Heart right ventricle (tissue), 16 donors: ENCODE data around the gene RASL10B. TPM values are rescaled to one million over a fixed set of nuclear protein-coding genes. Genes with fewer than 3 reads are reported as not detected.

Experiments used
- ATAC-seq, 8 donors: fragments of 200-7000 bp; cut with Tn5 transposase; one replicate each; pipeline ENCODE4 v1.9.1; 2020; ENCODE audit warnings: mild to moderate bottlenecking in 8 of 8, moderate library complexity in 8 of 8, moderate number of reproducible peaks in 1 of 8
- DNase-seq, 2 donors: peaks; one replicate each; pipeline ENCODE4 v3.0.0-alpha.2; 2020
- H3K27ac ChIP-seq, 10 donors: fragments of 200-600 bp; sonication (generic) in 2 of 10; one replicate each; pipeline versions ENCODE4 v1.5.0 to v1.8.0; 2020 to 2022; ENCODE audit warnings: mild to moderate bottlenecking in 3 of 10
- H3K27me3 ChIP-seq, 7 donors: fragments of 200-600 bp; one replicate each; pipeline ENCODE4 v1.8.0; 2021 to 2022; ENCODE audit warnings: mild to moderate bottlenecking in 2 of 7
- H3K36me3 ChIP-seq, 9 donors: fragments of 200-600 bp; sonication (generic) in 1 of 9; one replicate each; pipeline versions ENCODE4 v1.5.0 to v1.8.0; 2020 to 2022; ENCODE audit warnings: mild to moderate bottlenecking in 2 of 9
- H3K4me1 ChIP-seq, 9 donors: fragments of 200-600 bp; sonication (generic) in 1 of 9; one replicate each; pipeline versions ENCODE4 v1.5.0 to v1.8.0; 2020 to 2022; ENCODE audit warnings: mild to moderate bottlenecking in 4 of 9
- H3K4me3 ChIP-seq, 10 donors: fragments of 200-600 bp; sonication (generic) in 2 of 10; one replicate each; pipeline versions ENCODE4 v1.5.0 to v1.8.0; 2020 to 2022; ENCODE audit warnings: mild to moderate bottlenecking in 7 of 10, moderate library complexity in 2 of 10
- H3K9me3 ChIP-seq, 11 donors: fragments of 200-600 bp in 10 of 11; sonication (generic) in 2 of 11; one replicate each; pipeline versions ENCODE4 v1.5.0 to v1.8.0; 2013 to 2022; ENCODE audit warnings: mild to moderate bottlenecking in 2 of 11, control low read depth in 1 of 11, moderate library complexity in 1 of 11
- WGBS, 2 donors: extraction: QIAGEN DNeasy Blood & Tissue Kit; methylation state at CpG; one replicate each; pipeline ENCODE4 v1.1.7; 2013; ENCODE audit warnings: inconsistent platforms in 1 of 2; 5-methylcytosine and 5-hydroxymethylcytosine counted together
- intact Hi-C, 10 donors: fragments of 100-400 bp; cut with DNase I; formaldehyde crosslinking; loops; one replicate each; pipeline versions ENCODE4 v1.11.1 to v1.14.2; 2022
- polyA plus RNA-seq, 2 donors: library from polyadenylated mRNA; stranded (reverse); fragments of 200-250 nt; gene quantifications; one replicate each; pipeline ENCODE4 v1.2.3, GENCODE V29; 2013
- total RNA-seq, 10 donors: library from RNA; stranded (reverse); fragmentation: NEBNext Ultra II Directional in 3 of 10; extraction: Animal tissue kit (Norgen Biotek cat#: 25700) in 3 of 10; gene quantifications; one replicate each; pipeline versions ENCODE4 v1.2.1 to v1.2.4, GENCODE V29; 2021 to 2023
- TF ChIP-seq, protein P1 (sequence below), 9 donors: fragments of 200-600 bp; sonication (generic) in 2 of 9; IDR thresholded peaks; one replicate each; pipeline versions ENCODE4 v1.5.0 to v1.8.0; 2021 to 2022; ENCODE audit warnings: antibody characterized with exemption in 9 of 9, mild to moderate bottlenecking in 5 of 9, moderate library complexity in 1 of 9
- donor health status: Arrhythmogenic right ventricular cardiomyopathy.
- donor health status: ischemic (EF 13 %, LVEDD 7.1; RV severe dilation, severe dysfunction).
- donor health status: healthy with polysubstance abuse.
- donor health status: DM: no; HTN: yes; CAD: no.
- donor health status: DM: no; HTN: no; CAD: no.
- donor health status: ischemic (EF 25% LVEDD 6.9; RV normal size, moderate dysfunction).
- donor health status: ischemic (EF 25% LVEDD 5.7; RV mildly dilated, moderate dysfunction).
- donor health status: healthy.
- donor health status: DM: yes; HTN: yes; CAD: no.
- donor health status: Ischemic cardiomyopathy.
- donor health status: ischemic (EF 35%, LVEDD 5.7; RV mildly dilated, moderate dysfunction).
- donor health status: nonischemic (EF 11% LVEDD 7.7; RV severe dilation, severe dysfunction).
- donor health status: DM: yes; HTN: yes; CAD: no.
- donor health status: PGD.
- donor health status: ischemic (EF 29% LVEDD 5.4; RV normal size, mild dysfunction).
- donor health status: nonischemic (EF 23%, LVEDD 6.1; RV moderate dilation, normal function).

RASL10B gene
- total and polyA plus RNA-seq, 12 donors = 3.9 to 26.2 (median 10.9) TPM

DNA sequence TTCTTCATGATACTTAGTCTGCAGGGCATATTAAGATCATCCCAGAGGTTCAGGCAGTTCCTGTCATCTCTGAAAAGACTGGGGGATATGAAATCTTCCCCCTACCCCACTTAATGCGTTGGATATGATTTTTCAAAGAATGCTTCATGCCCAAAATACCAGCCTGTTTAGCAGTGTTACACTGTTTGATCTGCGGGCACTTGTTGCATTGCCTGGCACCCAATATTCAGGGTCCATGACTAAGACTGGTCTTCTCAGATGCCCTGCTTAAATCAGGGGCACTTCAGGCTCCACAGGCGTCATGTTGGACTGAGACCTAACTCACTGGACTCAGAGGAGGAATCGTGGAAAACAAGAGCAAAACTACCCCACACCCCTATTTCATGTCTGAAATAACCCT is 6.4 kb upstream of the RASL10B start:
- Histone ChIP-seq H3K27ac (no peak overlapping the region), H3K9me3 (no peaks in the 10 kb centered on the region), H3K36me3 (peaks cover 0 to 78% (median 41%) of the 10 kb centered on the region in 9 donors), H3K4me1 (peaks cover 6 to 24% (median 14%) of the 10 kb centered on the region in 9 donors), H3K27me3 (no peaks in the 10 kb centered on the region), H3K4me3 (no peak overlapping the region)
- 94 to 96% methylated on average over 4 of the region's 4 CpGs for WGBS, 2 donors
- TF ChIP-seq, protein P1, sequence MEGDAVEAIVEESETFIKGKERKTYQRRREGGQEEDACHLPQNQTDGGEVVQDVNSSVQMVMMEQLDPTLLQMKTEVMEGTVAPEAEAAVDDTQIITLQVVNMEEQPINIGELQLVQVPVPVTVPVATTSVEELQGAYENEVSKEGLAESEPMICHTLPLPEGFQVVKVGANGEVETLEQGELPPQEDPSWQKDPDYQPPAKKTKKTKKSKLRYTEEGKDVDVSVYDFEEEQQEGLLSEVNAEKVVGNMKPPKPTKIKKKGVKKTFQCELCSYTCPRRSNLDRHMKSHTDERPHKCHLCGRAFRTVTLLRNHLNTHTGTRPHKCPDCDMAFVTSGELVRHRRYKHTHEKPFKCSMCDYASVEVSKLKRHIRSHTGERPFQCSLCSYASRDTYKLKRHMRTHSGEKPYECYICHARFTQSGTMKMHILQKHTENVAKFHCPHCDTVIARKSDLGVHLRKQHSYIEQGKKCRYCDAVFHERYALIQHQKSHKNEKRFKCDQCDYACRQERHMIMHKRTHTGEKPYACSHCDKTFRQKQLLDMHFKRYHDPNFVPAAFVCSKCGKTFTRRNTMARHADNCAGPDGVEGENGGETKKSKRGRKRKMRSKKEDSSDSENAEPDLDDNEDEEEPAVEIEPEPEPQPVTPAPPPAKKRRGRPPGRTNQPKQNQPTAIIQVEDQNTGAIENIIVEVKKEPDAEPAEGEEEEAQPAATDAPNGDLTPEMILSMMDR (IDR thresholded peaks at IDR 0.05) = no peak
- intact Hi-C loops = no loop called here
- ATAC-seq (no peak), DNase-seq (no peak)

DNA sequence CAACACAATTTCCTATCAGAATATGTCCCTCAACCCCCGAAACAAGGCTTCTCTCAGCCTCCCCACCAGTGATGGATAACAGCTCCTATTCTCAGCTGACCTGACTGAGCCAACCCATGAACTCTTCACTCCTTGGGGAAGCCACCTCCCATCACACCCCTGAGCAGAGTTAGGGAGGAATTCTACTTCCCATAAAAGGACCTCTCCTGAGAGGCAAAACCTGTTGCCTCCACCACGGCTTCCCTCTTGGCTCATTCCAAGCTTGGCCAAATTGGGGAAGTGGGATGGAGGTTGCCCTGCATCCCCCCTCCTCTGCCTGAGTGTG is 5.7 kb upstream of the RASL10B start:
- no peaks in the 10 kb centered on the region for H3K27me3 ChIP-seq
- H3K36me3 ChIP-seq = peaks cover 0 to 73% (median 41%) of the 10 kb centered on the region in 9 donors
- TF ChIP-seq, protein P1 (IDR thresholded peaks at IDR 0.05) = no peak
- DNase-seq = no peak
- intact Hi-C loops = no loop called here
- no peaks in the 10 kb centered on the region for H3K9me3 ChIP-seq
- H3K27ac ChIP-seq = no peak overlapping the region
- WGBS, 2 donors = 62 to 78% methylated on average over 2 of the region's 2 CpGs
- H3K4me3 ChIP-seq = no peak overlapping the region
- peaks cover 7 to 31% (median 17%) of the 10 kb centered on the region in 9 donors for H3K4me1 ChIP-seq
- no peak for ATAC-seq

DNA sequence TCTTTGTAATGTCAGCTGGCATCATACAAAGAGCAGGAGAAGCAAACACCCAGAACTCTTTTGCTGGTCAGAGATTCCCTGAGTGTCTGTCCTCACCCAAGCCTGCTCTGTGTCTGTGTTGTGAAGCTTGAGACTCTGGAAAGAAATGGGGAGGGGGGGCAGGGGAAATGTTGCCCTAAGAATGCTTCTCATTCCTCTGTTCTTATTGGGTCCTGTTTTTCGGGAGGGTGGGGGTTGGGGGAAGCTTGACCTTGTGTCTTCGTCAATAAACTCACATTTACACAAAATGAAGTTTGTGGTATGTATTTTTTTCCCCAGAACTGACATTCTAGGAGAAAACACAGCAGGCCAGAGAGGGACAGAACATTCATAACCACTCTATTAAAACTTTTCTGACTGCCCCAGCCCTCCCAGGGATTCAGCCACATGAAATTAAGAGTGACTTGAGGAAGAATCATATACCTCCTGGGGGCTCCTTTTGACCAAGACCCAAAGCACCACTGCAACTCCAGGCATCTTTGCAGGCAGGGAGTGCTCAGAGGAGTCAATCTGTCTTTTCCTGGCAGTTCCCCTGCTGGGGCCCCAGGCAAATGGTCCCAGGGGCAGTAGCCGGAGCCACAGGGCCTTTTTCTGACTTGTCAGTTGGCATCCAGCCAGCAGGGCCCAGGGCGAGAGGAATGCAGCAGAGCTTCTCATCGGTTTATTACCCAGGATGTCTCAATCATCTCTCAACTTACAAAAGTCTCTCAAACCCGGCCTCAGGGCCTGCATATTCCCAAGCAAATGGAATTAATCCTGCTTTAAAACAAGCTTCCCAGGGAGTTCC is 5.1 kb upstream of the RASL10B start:
- H3K27ac ChIP-seq = peak overlapping the region in 4 of 10 donors; percentile 7 to 45 (median 12)
- TF ChIP-seq, protein P1 (IDR thresholded peaks at IDR 0.05) = no peak
- H3K9me3 ChIP-seq = no peaks in the 10 kb centered on the region
- intact Hi-C loops = no loop called here
- peak in 7 of 8 donors; percentile 35 to 55 (median 46) for ATAC-seq
- H3K4me1 ChIP-seq = peaks cover 12 to 37% (median 23%) of the 10 kb centered on the region in 9 donors
- DNase-seq = peak; percentile 41 to 67
- peaks cover 0 to 5% (median 0%) of the 10 kb centered on the region in 7 donors for H3K27me3 ChIP-seq
- 29 to 50% methylated on average over 6 of the region's 6 CpGs for WGBS, 2 donors
- no peak overlapping the region for H3K4me3 ChIP-seq
- H3K36me3 ChIP-seq = peaks cover 0 to 68% (median 39%) of the 10 kb centered on the region in 9 donors

DNA sequence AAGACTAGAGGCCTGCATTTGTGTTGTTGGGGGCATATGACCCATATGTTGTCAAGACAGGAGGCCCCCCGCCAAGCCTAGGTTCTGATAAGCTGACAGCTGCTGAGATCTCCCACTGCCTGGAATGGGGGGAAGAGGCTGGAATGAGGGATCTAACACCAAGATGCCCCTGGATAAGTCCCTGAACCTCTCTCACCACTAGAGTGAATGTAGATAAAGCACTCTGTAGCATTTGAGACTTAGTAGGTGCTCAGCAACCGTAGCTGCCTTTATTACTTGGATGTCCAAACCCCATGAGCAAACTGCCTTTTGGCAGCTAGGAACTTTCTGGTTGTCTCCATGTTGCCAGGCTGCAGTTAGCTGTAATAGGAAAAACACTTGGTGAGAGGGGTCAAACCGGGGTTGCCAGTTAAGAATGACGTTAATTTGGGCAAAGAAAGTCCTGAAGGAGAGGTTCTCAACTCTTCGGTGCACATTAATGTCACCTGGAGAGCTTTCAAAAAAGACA is 4.4 kb upstream of the RASL10B start:
- Histone ChIP-seq H3K27ac (peak overlapping the region in 2 of 10 donors; percentile 9 to 14), H3K4me3 (no peak overlapping the region), H3K4me1 (peaks cover 13 to 38% (median 24%) of the 10 kb centered on the region in 9 donors), H3K27me3 (peaks cover 0 to 12% (median 0%) of the 10 kb centered on the region in 7 donors), H3K36me3 (peaks cover 0 to 61% (median 32%) of the 10 kb centered on the region in 9 donors), H3K9me3 (no peaks in the 10 kb centered on the region)
- 49 to 64% methylated on average over 5 of the region's 5 CpGs for WGBS, 2 donors
- DNase-seq (no peak), ATAC-seq (peak in 1 of 8 donors; percentile 21)
- intact Hi-C loops = no loop called here
- TF ChIP-seq, protein P1 (IDR thresholded peaks at IDR 0.05) = no peak
